IMR-90 (cell line): Measurements from ENCODE around the gene BRIP1. TPM values are rescaled to one million over a fixed set of nuclear protein-coding genes. Genes with fewer than 3 reads are reported as not detected.

ENCODE experiments used
- ATAC-seq: fragments of 200-7000 bp; cut with Tn5 transposase; 2 replicates; pipeline ENCODE4 v1.9.1; 2020; ENCODE audit warnings: low read depth, mild to moderate bottlenecking, moderate library complexity
- BruUV-seq: library from RNA; stranded (reverse); fragments of 400-500 nt; replicated peaks from 2 replicates; lab custom pipeline; 2021; lab: Mats Ljungman, UMichigan
- CTCF ChIA-PET: fragments of 300-600 bp; formaldehyde crosslinking; extraction: SDS; loops from one replicate; lab custom pipeline; 2021; ENCODE audit warnings: antibody characterized with exemption; lab: Yijun Ruan, JAX
- POLR2A ChIA-PET: fragments of 300-600 bp; sonication (Branson Sonifier 250); formaldehyde crosslinking; loops from one replicate; lab custom pipeline; 2022; ENCODE audit warnings: antibody characterized with exemption; ENCODE audit not compliant: unreplicated experiment; lab: Charles Lee
- DNase-seq: peaks from one replicate; pipeline ENCODE4 v3.0.0; 2013
- H2AFZ ChIP-seq: replicated peaks from 2 replicates; pipeline ENCODE3; 2013; ENCODE audit warnings: low read length, mild to moderate bottlenecking; ENCODE audit not compliant: poor library complexity
- H2AK5ac ChIP-seq: 2 replicates; pipeline ENCODE4 v1.6.1; 2013; ENCODE audit warnings: low read depth, low read length, inconsistent platforms
- H2AK9ac ChIP-seq: replicated peaks from 2 replicates; pipeline ENCODE3; 2013; ENCODE audit warnings: mild to moderate bottlenecking, low read depth, low read length, moderate library complexity; ENCODE audit not compliant: poor library complexity
- H2BK120ac ChIP-seq: 2 replicates; pipeline ENCODE4 v1.6.1; 2013; ENCODE audit warnings: low read depth, low read length, inconsistent platforms
- H2BK15ac ChIP-seq: 3 replicates; pipeline ENCODE4 v1.6.1; 2013; ENCODE audit warnings: low read depth, low read length, inconsistent platforms
- H2BK20ac ChIP-seq: 2 replicates; pipeline ENCODE4 v1.6.1; 2013; ENCODE audit warnings: low read depth, mild to moderate bottlenecking, inconsistent platforms, low read length, moderate library complexity
- H2BK5ac ChIP-seq: 2 replicates; pipeline ENCODE4 v1.6.1; 2013; ENCODE audit warnings: mild to moderate bottlenecking, low read depth, low read length, inconsistent platforms; ENCODE audit not compliant: poor library complexity, severe bottlenecking
- H3K14ac ChIP-seq: replicated peaks from 2 replicates; pipeline ENCODE4 v1.6.1; 2013; ENCODE audit warnings: low read depth, low read length, inconsistent platforms
- H3K18ac ChIP-seq: 2 replicates; pipeline ENCODE4 v1.6.1; 2013; ENCODE audit warnings: low read depth, low read length, control low read depth
- H3K23ac ChIP-seq: 2 replicates; pipeline ENCODE4 v1.6.1; 2013; ENCODE audit warnings: low read depth, low read length, inconsistent platforms
- H3K27ac ChIP-seq: 2 replicates; pipeline ENCODE4 v1.5.1; 2013; ENCODE audit warnings: mild to moderate bottlenecking, control low read depth, low read length; ENCODE audit not compliant: insufficient read depth
- H3K27me3 ChIP-seq: 2 replicates; pipeline ENCODE4 v1.6.1; 2013; ENCODE audit warnings: low read length; ENCODE audit not compliant: control insufficient read depth, insufficient read depth
- H3K36me3 ChIP-seq: 2 replicates; pipeline ENCODE4 v1.6.1; 2013; ENCODE audit warnings: low read length, mixed read lengths; ENCODE audit not compliant: control insufficient read depth, insufficient read depth
- H3K4ac ChIP-seq: 2 replicates; pipeline ENCODE4 v1.6.1; 2013; ENCODE audit warnings: low read depth, low read length, inconsistent platforms
- H3K4me1 ChIP-seq: 2 replicates; pipeline ENCODE4 v1.6.1; 2013; ENCODE audit warnings: low read length, mixed read lengths; ENCODE audit not compliant: control insufficient read depth, insufficient read depth
- H3K4me2 ChIP-seq: 2 replicates; pipeline ENCODE4 v1.6.1; 2013; ENCODE audit warnings: low read depth, mild to moderate bottlenecking, control low read depth, low read length, moderate library complexity
- H3K4me3 ChIP-seq: 2 replicates; pipeline ENCODE4 v1.5.1; 2013; ENCODE audit warnings: low read depth, mild to moderate bottlenecking, control low read depth, low read length, moderate library complexity; ENCODE audit not compliant: insufficient read depth
- H3K56ac ChIP-seq: 2 replicates; pipeline ENCODE4 v1.6.1; 2013; ENCODE audit warnings: low read length, inconsistent platforms; ENCODE audit not compliant: insufficient read depth; ENCODE audit errors: extremely low read depth
- H3K79me1 ChIP-seq, 2 experiments: 2 replicates each; pipeline ENCODE4 v1.6.1; 2013; ENCODE audit warnings: low read length in 2 of 2, inconsistent platforms in 1 of 2, low read depth in 1 of 2
- H3K9ac ChIP-seq: 2 replicates; pipeline ENCODE4 v1.6.1; 2013; ENCODE audit warnings: low read depth, low read length, control low read depth
- H3K9me1 ChIP-seq: 2 replicates; pipeline ENCODE4 v1.6.1; 2013; ENCODE audit warnings: low read length, inconsistent platforms; ENCODE audit not compliant: insufficient read depth
- H3K9me3 ChIP-seq: 2 replicates; pipeline ENCODE4 v1.6.1; 2013; ENCODE audit warnings: low read length; ENCODE audit not compliant: control insufficient read depth, insufficient read depth
- H4K20me1 ChIP-seq: 2 replicates; pipeline ENCODE4 v1.6.1; 2013; ENCODE audit warnings: low read length, inconsistent platforms; ENCODE audit not compliant: insufficient read depth
- H4K5ac ChIP-seq: 2 replicates; pipeline ENCODE4 v1.6.1; 2013; ENCODE audit warnings: mild to moderate bottlenecking, low read depth, low read length, control low read depth
- H4K8ac ChIP-seq, 2 experiments: 2 replicates each; pipeline ENCODE4 v1.6.1; 2013; ENCODE audit warnings: low read depth in 2 of 2, low read length in 2 of 2, control low read depth in 1 of 2, inconsistent platforms in 1 of 2
- H4K91ac ChIP-seq: 2 replicates; pipeline ENCODE4 v1.6.1; 2013; ENCODE audit warnings: low read depth, low read length, inconsistent platforms; ENCODE audit not compliant: insufficient read depth
- BHLHE40 ChIP-seq: fragments of 150-350 bp; IDR thresholded peaks from 2 replicates; pipeline ENCODE4 v1.6.1; 2016; ENCODE audit warnings: mild to moderate bottlenecking, low read depth, low read length
- MAFK ChIP-seq: IDR thresholded peaks from 2 replicates; pipeline ENCODE4 v1.6.1; 2012; ENCODE audit warnings: low read depth, low read length, improper control_type of control experiment
- MXI1 ChIP-seq: IDR thresholded peaks from 2 replicates; pipeline ENCODE4 v1.6.1; 2012; ENCODE audit warnings: low read depth, mild to moderate bottlenecking, low read length, moderate library complexity, borderline replicate concordance
- NFE2L2 ChIP-seq: fragments of 150-350 bp; IDR thresholded peaks from 2 replicates; pipeline ENCODE4 v1.6.1; 2016; ENCODE audit warnings: low read depth, mild to moderate bottlenecking, low read length
- RAD21 ChIP-seq: IDR thresholded peaks from 2 replicates; pipeline ENCODE4 v1.6.1; 2012; ENCODE audit warnings: low read length, improper control_type of control experiment
- RCOR1 ChIP-seq: IDR thresholded peaks from 2 replicates; pipeline ENCODE4 v1.6.1; 2012; ENCODE audit warnings: mild to moderate bottlenecking, low read length, improper control_type of control experiment; ENCODE audit not compliant: insufficient replicate concordance
- RFX5 ChIP-seq: IDR thresholded peaks from 2 replicates; pipeline ENCODE4 v1.8.0; 2012; ENCODE audit warnings: low read depth, mild to moderate bottlenecking, low read length, moderate library complexity
- SMC3 ChIP-seq: fragments of 150-350 bp; IDR thresholded peaks from 2 replicates; pipeline ENCODE4 v1.6.1; 2016; ENCODE audit warnings: low read depth, mild to moderate bottlenecking, antibody characterized with exemption, low read length, moderate library complexity
- USF2 ChIP-seq: fragments of 150-350 bp; IDR thresholded peaks from 2 replicates; pipeline ENCODE4 v1.6.1; 2017; ENCODE audit warnings: mild to moderate bottlenecking, antibody characterized with exemption, low read length, low read depth
- WGBS, 2 experiments: methylation state at CpG; one replicate each; pipeline versions ENCODE4 v1.1.5 to v1.1.7; 2013; ENCODE audit warnings: missing lambda C conversion rate in 2 of 2; ENCODE audit not compliant: insufficient read length in 1 of 2; ENCODE audit errors: extremely low coverage in 2 of 2; 5-methylcytosine and 5-hydroxymethylcytosine counted together
- dilution Hi-C: fragments of 300-500 bp; cut with HindIII; formaldehyde crosslinking; loops from one replicate; pipeline ENCODE4 v1.14.3; 2018; ENCODE audit warnings: low sequenced_read_pairs; ENCODE audit not compliant: unreplicated experiment
- in situ Hi-C: fragments of 300-500 bp; cut with MboI; formaldehyde crosslinking; loops from 3 replicates; pipeline ENCODE4 v1.14.3; 2019; ENCODE audit warnings: low sequenced_read_pairs, inconsistent platforms, mixed read lengths
- intact Hi-C: fragments of 100-400 bp; cut with micrococcal nuclease; formaldehyde crosslinking; loops from 2 replicates; pipeline ENCODE4 v1.10.0; 2022
- polyA plus RNA-seq, 3 experiments: library from polyadenylated mRNA; depleted of rRNA; stranded (reverse); fragments of >200 nt; gene quantifications; 2 replicates each; pipeline ENCODE4 v1.2.3, GENCODE V29; 2012; ENCODE audit warnings: low replicate concordance in 1 of 3
- total RNA-seq: library from RNA; depleted of rRNA; stranded (reverse); fragments of >200 nt; gene quantifications from 2 replicates; pipeline ENCODE4 v1.2.3, GENCODE V29; 2012

The BRIP1 gene
- total and polyA plus RNA-seq, 2 of the 4 experiments (the other 2 are of a cell fraction): 6.1 to 19.7 TPM

GRCh38 chr17:61758430-61758829 is 104.9 kb downstream of the BRIP1 start:
- in situ Hi-C loops: no loop called here
- H3K14ac ChIP-seq: no peak overlapping the region
- POLR2A ChIA-PET: no interaction called here
- H4K8ac ChIP-seq: no peak overlapping the region
- H2BK5ac ChIP-seq: no peak overlapping the region
- H3K36me3 ChIP-seq: peaks cover 3% of the 10 kb centered on the region; the same call in 1 of the 2 replicates
- H3K4me2 ChIP-seq: no peak overlapping the region
- no peaks in the 10 kb centered on the region for H3K27me3 ChIP-seq
- H2BK20ac ChIP-seq: no peak overlapping the region
- no peak overlapping the region for H2BK15ac ChIP-seq
- ATAC-seq (no peak), DNase-seq (no peak)
- intact Hi-C loops: no loop called here
- no peak overlapping the region for H4K91ac ChIP-seq
- H3K4ac ChIP-seq: no peak overlapping the region
- H3K27ac ChIP-seq: no peak overlapping the region
- CTCF ChIA-PET: no interaction called here
- no peaks in the 10 kb centered on the region for H3K9me1 ChIP-seq
- no peak overlapping the region for H2AFZ ChIP-seq
- H2AK5ac ChIP-seq: no peak overlapping the region
- no TSS peak for BruUV-seq
- H3K4me1 ChIP-seq: no peaks in the 10 kb centered on the region
- dilution Hi-C loops: no loop called here
- H3K56ac ChIP-seq: no peak overlapping the region
- H3K9ac ChIP-seq: no peak overlapping the region
- no peak overlapping the region for H4K5ac ChIP-seq
- WGBS, 2 experiments: no CpG with 5 or more reads among the region's 2 CpGs
- no peak overlapping the region for H3K4me3 ChIP-seq
- H2AK9ac ChIP-seq: no peak overlapping the region
- H3K9me3 ChIP-seq: peaks cover 4% of the 10 kb centered on the region
- H2BK120ac ChIP-seq: no peak overlapping the region
- peaks cover 0 to 10% of the 10 kb centered on the region in 2 experiments; a peak in 2 of 4 replicates for H3K79me1 ChIP-seq
- TF ChIP-seq SMC3: no peak
- no peak for TF ChIP-seq RFX5
- no peak for TF ChIP-seq NFE2L2
- no peak for TF ChIP-seq MXI1
- no peak for TF ChIP-seq MAFK
- TF ChIP-seq RAD21: no peak
- no peak for TF ChIP-seq USF2
- TF ChIP-seq RCOR1: no peak
- no peak for TF ChIP-seq BHLHE40
- no peak overlapping the region for H3K18ac ChIP-seq
- H4K20me1 ChIP-seq: no peaks in the 10 kb centered on the region
- no peak overlapping the region for H3K23ac ChIP-seq
